Activated T-helper 9 cell treated with anti-CD3 and anti-CD28 coated beads, Interleukin-2, amount 50 U/mL, for 16 hours (primary cell): Measurements from ENCODE around the gene GALNT17.
"Not testable (repeated sequence)": the region's sequence is repeated elsewhere in the genome, so short reads cannot be mapped to it uniquely, and the experiment has no call there.

ENCODE experiments used
- DNase-seq: peaks from one replicate; pipeline ENCODE4 v3.0.0-alpha.2; 2020; ENCODE audit warnings: low read depth

GALNT17 gene

GRCh38 chr7:71636329-71636728 lies 504.4 kb downstream of the GALNT17 start:
- DNase-seq = no peak

- no peak for DNase-seq
These were observed 505.6 kb downstream of the GALNT17 start for GRCh38 chr7:71637578-71637977.

GRCh38 chr7:71638108-71638507 lies 506.2 kb downstream of the GALNT17 start:
- DNase-seq = no peak

GRCh38 chr7:71639382-71640085 lies 507.6 kb downstream of the GALNT17 start:
- DNase-seq = no peak

- not testable (repeated sequence) for DNase-seq
These were observed 511.1 kb downstream of the GALNT17 start for GRCh38 chr7:71643031-71643430.

- DNase-seq = no peak
These were observed 513.9 kb downstream of the GALNT17 start for GRCh38 chr7:71645836-71646235.

GRCh38 chr7:71649812-71650211 lies 517.9 kb downstream of the GALNT17 start:
- DNase-seq = no peak

GRCh38 chr7:71650653-71651337 lies 518.9 kb downstream of the GALNT17 start:
- no peak for DNase-seq

GRCh38 chr7:71652510-71652909 lies 520.6 kb downstream of the GALNT17 start:
- no peak for DNase-seq

GRCh38 chr7:71657386-71657785 lies 525.4 kb downstream of the GALNT17 start:
- no peak for DNase-seq

GRCh38 chr7:71659622-71660021 lies 527.7 kb downstream of the GALNT17 start:
- DNase-seq = no peak

- no peak for DNase-seq
These were observed 529.8 kb downstream of the GALNT17 start for GRCh38 chr7:71661671-71662224.

- DNase-seq = no peak
These were observed 533.8 kb downstream of the GALNT17 start for GRCh38 chr7:71665716-71666115.

GRCh38 chr7:71668572-71668971 lies 536.6 kb downstream of the GALNT17 start:
- no peak for DNase-seq

GRCh38 chr7:71679480-71679879 lies 547.5 kb downstream of the GALNT17 start:
- DNase-seq = no peak

GRCh38 chr7:71682181-71682580 lies 550.2 kb downstream of the GALNT17 start:
- DNase-seq = no peak

- no peak for DNase-seq
These were observed 551.2 kb downstream of the GALNT17 start for GRCh38 chr7:71682841-71683781.

GRCh38 chr7:71687286-71687685 lies 555.3 kb downstream of the GALNT17 start:
- no peak for DNase-seq

- DNase-seq = no peak
These were observed 556.1 kb downstream of the GALNT17 start for GRCh38 chr7:71687831-71688599.

GRCh38 chr7:71691538-71691937 lies 559.6 kb downstream of the GALNT17 start:
- DNase-seq = no peak

GRCh38 chr7:71694665-71695064 lies 562.7 kb downstream of the GALNT17 start:
- no peak for DNase-seq

- DNase-seq = no peak
These were observed 563.2 kb downstream of the GALNT17 start for GRCh38 chr7:71695186-71695585.
